Measurements from ENCODE around the gene ZNF598. TPM values are rescaled to one million over a fixed set of nuclear protein-coding genes. Genes with fewer than 3 reads are reported as not detected.

ZNF598 gene
- 10 to 100 TPM; 31.3 to 56.1 (median 40.9) TPM for total RNA-seq

GRCh38 chr16:2009791-2010510 is at the start of gene ZNF598:
Gene ZNF598, minus strand, starts transcription at chr16:2009821.
- Histone ChIP-seq H3K4me1 (peaks cover 33 to 58% (median 44%) of the 10 kb centered on the region in 3 donors), H3K27me3 (no peaks in the 10 kb centered on the region), H3K9me3 (no peaks in the 10 kb centered on the region), H3K27ac (peak within 1 kb of the TSS; percentile 94 to 98 (median 96)), H3K36me3 (peaks cover 0 to 4% (median 0%) of the 10 kb centered on the region in 3 donors), H3K4me3 (peak within 1 kb of the TSS; percentile 58 to 98 (median 86))
- DNase-seq, result no peak
- 1 to 2% methylated on average over 9 to 16 of the region's 52 CpGs for WGBS, 2 donors
- peak in 1 of 6 experiments; percentile 6 for TF ChIP-seq CTCF (IDR thresholded peaks at IDR 0.05)
- peak in 3 of 4 donors; percentile 81 to 97 (median 91) for TF ChIP-seq POLR2A (IDR thresholded peaks at IDR 0.05)
- intact Hi-C loops (cut with DNase I), result no loop called here

- DNase-seq, result no peak
These were observed 49.3 kb upstream of the ZNF598 start for GRCh38 chr16:2058872-2059271.

GRCh38 chr16:2058420-2058819 is 48.8 kb upstream of the ZNF598 start:
- no peak overlapping the region for H3K4me3 ChIP-seq
- no peak overlapping the region for H3K27ac ChIP-seq
- TF ChIP-seq CTCF (IDR thresholded peaks at IDR 0.05) (no peak), POLR2A (IDR thresholded peaks at IDR 0.05) (no peak)
- DNase-seq, result no peak
- H3K4me1 ChIP-seq, result no peaks in the 10 kb centered on the region
- H3K9me3 ChIP-seq, result no peaks in the 10 kb centered on the region
- 73 to 87% methylated on average over 3 of the region's 13 CpGs for WGBS, 2 donors
- intact Hi-C loops (cut with DNase I), result no loop called here
- peaks cover 32 to 94% (median 44%) of the 10 kb centered on the region in 3 donors for H3K36me3 ChIP-seq
- H3K27me3 ChIP-seq, result no peaks in the 10 kb centered on the region

More at GRCh38 chr16:2058872-2059271, 49.3 kb upstream of the ZNF598 start:
- no peak for TF ChIP-seq CTCF (IDR thresholded peaks at IDR 0.05)
- no peak for TF ChIP-seq POLR2A (IDR thresholded peaks at IDR 0.05)
- Histone ChIP-seq H3K27ac (no peak overlapping the region), H3K4me1 (no peaks in the 10 kb centered on the region), H3K4me3 (no peak overlapping the region), H3K36me3 (peaks cover 32 to 94% (median 39%) of the 10 kb centered on the region in 3 donors), H3K9me3 (no peaks in the 10 kb centered on the region), H3K27me3 (no peaks in the 10 kb centered on the region)
- 95 to 99% methylated on average over 7 to 10 of the region's 10 CpGs for WGBS, 2 donors
- intact Hi-C loops (cut with DNase I), result no loop called here

- H3K27me3 ChIP-seq, result no peaks in the 10 kb centered on the region
- H3K36me3 ChIP-seq, result peaks cover 31 to 94% (median 44%) of the 10 kb centered on the region in 3 donors
- intact Hi-C loops (cut with DNase I), result no loop called here
- 92 to 94% methylated on average over 4 to 7 of the region's 10 CpGs for WGBS, 2 donors
- no peak for DNase-seq
- no peaks in the 10 kb centered on the region for H3K9me3 ChIP-seq
- H3K4me3 ChIP-seq, result no peak overlapping the region
- H3K4me1 ChIP-seq, result no peaks in the 10 kb centered on the region
- H3K27ac ChIP-seq, result peak overlapping the region in 1 of 4 donors; percentile 9
- TF ChIP-seq POLR2A (IDR thresholded peaks at IDR 0.05) (no peak), CTCF (IDR thresholded peaks at IDR 0.05) (no peak)
These were observed 47.8 kb upstream of the ZNF598 start for GRCh38 chr16:2057438-2057837.

GRCh38 chr16:2056681-2057407 is 47.2 kb upstream of the ZNF598 start:
- TF ChIP-seq CTCF (IDR thresholded peaks at IDR 0.05) (peak in 3 of 6 experiments; percentile 5 to 25 (median 23)), POLR2A (IDR thresholded peaks at IDR 0.05) (no peak)
- DNase-seq, result no peak
- WGBS, 2 donors, result 90 to 96% methylated on average over 2 to 9 of the region's 19 CpGs
- Histone ChIP-seq H3K4me1 (no peaks in the 10 kb centered on the region), H3K27ac (peak overlapping the region in 1 of 4 donors; percentile 9), H3K9me3 (no peaks in the 10 kb centered on the region), H3K36me3 (peaks cover 26 to 94% (median 43%) of the 10 kb centered on the region in 3 donors), H3K27me3 (no peaks in the 10 kb centered on the region), H3K4me3 (no peak overlapping the region)
- intact Hi-C loops (cut with DNase I), result no loop called here
